Glutamatergic neuron (in vitro differentiated cells): Measurements from ENCODE around the gene ZNF385A. TPM values are rescaled to one million over a fixed set of nuclear protein-coding genes. Genes with fewer than 3 reads are reported as not detected.

ENCODE experiments used
- DNase-seq: peaks from one replicate; pipeline ENCODE4 v3.0.0; 2022
- H3K27ac Mint-ChIP-seq: one replicate; pipeline ENCODE4 v1.8.0; 2020; ENCODE audit warnings: mild to moderate bottlenecking, mixed read lengths, inconsistent platforms; ENCODE audit not compliant: unreplicated experiment
- H3K27me3 Mint-ChIP-seq: one replicate; pipeline ENCODE4 v1.8.0; 2020; ENCODE audit warnings: mild to moderate bottlenecking, moderate library complexity, mixed read lengths, inconsistent platforms; ENCODE audit not compliant: unreplicated experiment
- H3K36me3 Mint-ChIP-seq: one replicate; pipeline ENCODE4 v1.8.0; 2020; ENCODE audit warnings: mild to moderate bottlenecking, mixed read lengths, inconsistent platforms; ENCODE audit not compliant: unreplicated experiment
- H3K4me1 Mint-ChIP-seq: one replicate; pipeline ENCODE4 v1.8.0; 2020; ENCODE audit warnings: mild to moderate bottlenecking, low read depth, mixed read lengths, inconsistent platforms; ENCODE audit not compliant: unreplicated experiment
- H3K4me3 Mint-ChIP-seq: one replicate; pipeline ENCODE4 v1.8.0; 2020; ENCODE audit warnings: mild to moderate bottlenecking, mixed read lengths, inconsistent platforms; ENCODE audit not compliant: unreplicated experiment
- H3K9me3 Mint-ChIP-seq: one replicate; pipeline ENCODE4 v1.8.0; 2020; ENCODE audit warnings: mild to moderate bottlenecking, moderate library complexity, mixed read lengths, inconsistent platforms; ENCODE audit not compliant: unreplicated experiment
- total RNA-seq: library from RNA; stranded (reverse); fragmentation: NEBNext Ultra II Directional; extraction: Animal tissue kit (Norgen Biotek cat#: 25700); gene quantifications from one replicate; pipeline ENCODE4 v1.2.1, GENCODE V29; 2021; ENCODE audit not compliant: unreplicated experiment
- TF ChIP-seq, protein P1 (sequence below): fragments of 200-600 bp; sonication (generic); IDR thresholded peaks from one replicate; pipeline ENCODE4 v1.5.0; 2021; ENCODE audit not compliant: partially characterized antibody, unreplicated experiment

ZNF385A gene
- total RNA-seq, 1 donor from 2014 or later: 26.6 TPM

DNA sequence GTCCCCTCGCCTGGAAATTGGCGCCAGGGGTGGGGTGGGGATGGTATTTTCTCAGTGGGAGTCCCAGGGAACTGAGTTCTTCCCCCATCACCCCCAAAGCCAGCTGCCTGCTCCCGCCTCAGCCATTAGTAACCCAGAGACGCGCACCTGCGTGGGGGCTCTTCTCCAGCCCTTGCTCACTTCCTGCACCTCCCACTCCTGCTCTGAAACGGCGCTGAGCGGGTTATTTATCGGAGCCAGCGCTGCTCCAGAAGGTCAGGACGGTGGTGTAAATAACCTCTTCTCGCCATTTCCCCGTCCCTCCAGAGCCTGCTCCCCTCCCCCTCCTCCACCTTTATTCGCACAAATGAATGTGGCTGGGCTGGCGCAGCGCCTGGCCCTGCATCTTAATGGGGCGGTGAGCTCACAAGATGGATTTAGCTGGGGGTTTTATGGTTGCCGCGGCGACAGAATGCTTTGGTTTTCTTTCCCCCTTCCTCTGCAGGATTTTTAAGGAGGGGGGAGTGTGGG lies 32.5 kb downstream of the ZNF385A start:
- peaks cover 10% of the 10 kb centered on the region for H3K9me3 Mint-ChIP-seq
- peak; percentile 65 for DNase-seq
- peaks cover 8% of the 10 kb centered on the region for H3K36me3 Mint-ChIP-seq
- H3K27ac Mint-ChIP-seq: peak overlapping the region; percentile 89
- H3K27me3 Mint-ChIP-seq: peaks cover 11% of the 10 kb centered on the region
- TF ChIP-seq, protein P1, sequence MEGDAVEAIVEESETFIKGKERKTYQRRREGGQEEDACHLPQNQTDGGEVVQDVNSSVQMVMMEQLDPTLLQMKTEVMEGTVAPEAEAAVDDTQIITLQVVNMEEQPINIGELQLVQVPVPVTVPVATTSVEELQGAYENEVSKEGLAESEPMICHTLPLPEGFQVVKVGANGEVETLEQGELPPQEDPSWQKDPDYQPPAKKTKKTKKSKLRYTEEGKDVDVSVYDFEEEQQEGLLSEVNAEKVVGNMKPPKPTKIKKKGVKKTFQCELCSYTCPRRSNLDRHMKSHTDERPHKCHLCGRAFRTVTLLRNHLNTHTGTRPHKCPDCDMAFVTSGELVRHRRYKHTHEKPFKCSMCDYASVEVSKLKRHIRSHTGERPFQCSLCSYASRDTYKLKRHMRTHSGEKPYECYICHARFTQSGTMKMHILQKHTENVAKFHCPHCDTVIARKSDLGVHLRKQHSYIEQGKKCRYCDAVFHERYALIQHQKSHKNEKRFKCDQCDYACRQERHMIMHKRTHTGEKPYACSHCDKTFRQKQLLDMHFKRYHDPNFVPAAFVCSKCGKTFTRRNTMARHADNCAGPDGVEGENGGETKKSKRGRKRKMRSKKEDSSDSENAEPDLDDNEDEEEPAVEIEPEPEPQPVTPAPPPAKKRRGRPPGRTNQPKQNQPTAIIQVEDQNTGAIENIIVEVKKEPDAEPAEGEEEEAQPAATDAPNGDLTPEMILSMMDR: no peak
- H3K4me3 Mint-ChIP-seq: peak overlapping the region; percentile 86
- H3K4me1 Mint-ChIP-seq: peaks cover 57% of the 10 kb centered on the region

DNA sequence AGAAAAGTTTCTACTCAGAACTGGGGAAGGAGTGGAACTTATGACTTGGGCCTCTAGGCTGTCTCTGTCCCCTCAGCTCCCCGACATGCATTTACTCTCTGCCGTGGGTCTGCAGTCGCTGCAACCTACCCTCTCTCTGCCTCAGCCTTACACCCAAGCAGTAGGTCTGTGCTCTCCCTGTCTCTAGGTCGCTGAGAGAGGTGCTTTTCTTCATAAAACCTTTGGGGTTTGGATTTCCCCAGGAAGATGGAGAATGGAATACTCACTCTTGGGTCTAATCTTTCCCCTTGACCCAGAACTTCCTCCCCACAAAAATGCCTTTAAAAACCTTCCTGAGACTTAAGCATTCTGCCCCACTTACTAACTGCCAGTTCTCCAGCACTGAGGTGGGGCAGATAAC lies 33.2 kb downstream of the ZNF385A start:
- H3K27ac Mint-ChIP-seq: peak overlapping the region; percentile 89
- peaks cover 12% of the 10 kb centered on the region for H3K36me3 Mint-ChIP-seq
- no peak overlapping the region for H3K4me3 Mint-ChIP-seq

DNA sequence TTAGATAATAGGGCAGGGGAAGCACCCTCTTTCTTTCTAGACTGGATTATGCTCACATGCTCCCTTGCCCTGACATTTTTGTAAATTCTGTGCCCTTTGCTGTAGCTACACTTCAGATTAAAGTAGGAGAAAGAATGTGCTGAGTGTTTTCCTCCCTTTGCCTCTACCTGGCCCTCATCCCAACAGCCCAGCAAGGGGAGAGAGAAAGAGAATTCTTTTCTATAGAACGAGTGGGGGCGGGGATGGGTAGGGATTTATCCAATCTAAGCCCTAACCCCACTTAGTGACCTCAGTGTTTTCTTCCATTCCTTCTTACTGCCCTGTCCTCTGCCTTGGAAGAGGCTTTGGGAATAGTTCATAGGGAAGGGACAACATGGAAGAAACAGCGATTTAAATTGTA lies 33.8 kb downstream of the ZNF385A start:
- Mint-ChIP-seq H3K36me3 (peaks cover 12% of the 10 kb centered on the region), H3K27ac (peak overlapping the region; percentile 62), H3K4me1 (peaks cover 47% of the 10 kb centered on the region), H3K4me3 (no peak overlapping the region), H3K9me3 (peaks cover 10% of the 10 kb centered on the region), H3K27me3 (peaks cover 6% of the 10 kb centered on the region)
- TF ChIP-seq, protein P1: no peak
- DNase-seq: no peak

More for the DNA sequence above, 33.2 kb downstream of the ZNF385A start:
- Mint-ChIP-seq H3K4me1 (peaks cover 51% of the 10 kb centered on the region), H3K27me3 (peaks cover 10% of the 10 kb centered on the region), H3K9me3 (peaks cover 10% of the 10 kb centered on the region)
- DNase-seq: no peak
- TF ChIP-seq, protein P1: no peak

DNA sequence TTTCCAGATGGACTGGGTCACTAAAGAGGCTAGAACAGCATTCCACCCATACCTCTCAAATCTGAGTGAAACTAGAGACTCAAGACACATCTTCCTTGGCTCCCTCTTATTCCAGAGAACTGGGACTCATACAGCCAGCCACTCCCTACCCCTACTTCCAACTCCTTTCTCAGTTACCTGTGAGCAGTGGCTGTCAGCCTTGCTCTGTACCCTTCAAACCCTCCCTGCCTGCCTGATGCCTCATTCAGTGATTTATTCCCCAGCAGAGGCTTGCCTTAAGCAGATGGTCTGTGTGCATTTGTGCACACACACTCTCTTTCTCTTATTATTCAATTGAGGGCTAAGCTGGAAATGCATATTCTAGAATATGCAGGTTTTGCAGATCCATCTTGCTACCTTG lies 34.9 kb downstream of the ZNF385A start:
- no peak for DNase-seq
- TF ChIP-seq, protein P1: no peak
- H3K9me3 Mint-ChIP-seq: peaks cover 8% of the 10 kb centered on the region
- H3K36me3 Mint-ChIP-seq: peaks cover 12% of the 10 kb centered on the region
- peaks cover 4% of the 10 kb centered on the region for H3K27me3 Mint-ChIP-seq
- peaks cover 38% of the 10 kb centered on the region for H3K4me1 Mint-ChIP-seq
- no peak overlapping the region for H3K4me3 Mint-ChIP-seq
- peak overlapping the region; percentile 53 for H3K27ac Mint-ChIP-seq

DNA sequence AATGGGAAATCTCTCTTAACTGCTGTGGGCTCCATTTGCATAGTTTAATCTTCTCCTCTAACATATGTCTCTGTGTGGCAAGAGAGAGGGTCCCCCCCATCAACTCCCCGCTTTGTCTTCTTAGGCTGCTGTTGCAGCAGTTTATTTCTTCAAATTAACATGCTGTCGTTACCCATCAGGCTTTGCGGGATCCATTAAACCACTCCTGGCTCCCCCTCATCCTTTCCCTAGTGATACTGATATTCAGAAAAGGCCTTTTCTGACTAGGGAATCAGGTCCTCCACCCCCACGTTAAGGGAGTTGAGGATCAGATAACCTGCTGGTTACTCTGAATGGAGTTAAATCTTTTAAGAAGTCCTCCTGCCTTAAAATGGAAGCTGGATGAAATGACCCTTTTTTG lies 35.5 kb downstream of the ZNF385A start:
- no peak for DNase-seq
- Mint-ChIP-seq H3K36me3 (peaks cover 12% of the 10 kb centered on the region), H3K4me3 (no peak overlapping the region), H3K9me3 (peaks cover 8% of the 10 kb centered on the region), H3K4me1 (peaks cover 37% of the 10 kb centered on the region), H3K27me3 (peaks cover 4% of the 10 kb centered on the region), H3K27ac (no peak overlapping the region)
- TF ChIP-seq, protein P1: no peak
